NCI-H1930 (cell line): ENCODE results near the gene KRTAP2-4.

ENCODE experiments used
- DNase-seq, 2 experiments: peaks; one replicate each; lab custom pipeline; 2025; lab: John Stamatoyannopoulos, UW

KRTAP2-4 gene

GRCh38 chr17:41037853-41038350 lies 27.8 kb downstream of the KRTAP2-4 start:
- DNase-seq: no peak

- DNase-seq: peak; percentile 6 to 20
Measured at GRCh38 chr17:41034346-41034935, 31.2 kb downstream of the KRTAP2-4 start, which contains the start of gene KRTAP1-3. Gene KRTAP1-3 (minus strand): TSS chr17:41034874. CDS start chr17:41034821, 53 bp downstream.

- DNase-seq: no peak
Measured at GRCh38 chr17:41029633-41030245, 35.9 kb downstream of the KRTAP2-4 start, which contains the start of gene KRTAP1-4. Gene KRTAP1-4 (minus strand): TSS chr17:41030195. CDS start chr17:41030078, 117 bp downstream.

- DNase-seq: no peak
Measured at GRCh38 chr17:41026715-41027471, 38.8 kb downstream of the KRTAP2-4 start, which contains the start of gene KRTAP1-5. Gene KRTAP1-5 (minus strand): TSS chr17:41027208. CDS start chr17:41027155, 53 bp downstream.

GRCh38 chr17:41024697-41025096 lies 41.0 kb downstream of the KRTAP2-4 start:
- DNase-seq: no peak

GRCh38 chr17:41020336-41020735 lies 45.3 kb downstream of the KRTAP2-4 start:
- no peak for DNase-seq

- DNase-seq: no peak
Measured at GRCh38 chr17:41019415-41019814, 46.3 kb downstream of the KRTAP2-4 start.

- DNase-seq: no peak
Measured at GRCh38 chr17:41018541-41018940, 47.1 kb downstream of the KRTAP2-4 start.

- no peak for DNase-seq
Measured at GRCh38 chr17:41016578-41017215, 49.0 kb downstream of the KRTAP2-4 start.

- no peak for DNase-seq
Measured at GRCh38 chr17:41015454-41015853, 50.2 kb downstream of the KRTAP2-4 start.
